Nephron progenitor cell (in vitro differentiated cells): Measurements from ENCODE around the gene SRGAP3.
A peak's percentile ranks its signal among the peaks of the same experiment; 100 is the strongest.

ENCODE experiments used
- DNase-seq: peaks from one replicate; pipeline ENCODE4 v3.0.0; 2021
- H3K27ac Mint-ChIP-seq: 2 replicates; pipeline ENCODE4 v1.8.0; 2021; ENCODE audit warnings: mild to moderate bottlenecking, moderate library complexity, mixed read lengths
- H3K27me3 Mint-ChIP-seq: 2 replicates; pipeline ENCODE4 v1.8.0; 2021; ENCODE audit warnings: mild to moderate bottlenecking, low read depth, mixed read lengths; ENCODE audit not compliant: poor library complexity
- H3K36me3 Mint-ChIP-seq: 2 replicates; pipeline ENCODE4 v1.8.0; 2021; ENCODE audit warnings: low read depth, mixed read lengths
- H3K4me1 Mint-ChIP-seq: 2 replicates; pipeline ENCODE4 v1.8.0; 2021; ENCODE audit warnings: mixed read lengths
- H3K4me3 Mint-ChIP-seq: 2 replicates; pipeline ENCODE4 v1.8.0; 2021; ENCODE audit warnings: mild to moderate bottlenecking, moderate library complexity, mixed read lengths
- H3K9me3 Mint-ChIP-seq: 2 replicates; pipeline ENCODE4 v1.8.0; 2021; ENCODE audit warnings: mild to moderate bottlenecking, moderate library complexity, mixed read lengths
- CTCF ChIP-seq: fragments of 200-600 bp; sonication (generic); IDR thresholded peaks from 2 replicates; pipeline ENCODE4 v1.5.0; 2021; ENCODE audit warnings: antibody characterized with exemption

The SRGAP3 gene

GRCh38 chr3:9135930-9136525 lies 113.4 kb downstream of the SRGAP3 start:
- peaks cover 12% of the 10 kb centered on the region for H3K9me3 Mint-ChIP-seq
- H3K27me3 Mint-ChIP-seq: peaks cover 13% of the 10 kb centered on the region
- H3K36me3 Mint-ChIP-seq: peaks cover 15% of the 10 kb centered on the region
- no peak for TF ChIP-seq CTCF
- DNase-seq: peak; percentile 79
- H3K4me3 Mint-ChIP-seq: peak overlapping the region; percentile 61
- H3K4me1 Mint-ChIP-seq: peaks cover 83% of the 10 kb centered on the region
- H3K27ac Mint-ChIP-seq: no peak overlapping the region

GRCh38 chr3:9135526-9135925 lies 113.9 kb downstream of the SRGAP3 start:
- Mint-ChIP-seq H3K4me1 (peaks cover 83% of the 10 kb centered on the region), H3K36me3 (peaks cover 15% of the 10 kb centered on the region), H3K27me3 (peaks cover 13% of the 10 kb centered on the region), H3K4me3 (peak overlapping the region; percentile 61), H3K9me3 (peaks cover 12% of the 10 kb centered on the region), H3K27ac (peak overlapping the region; percentile 39)
- TF ChIP-seq CTCF: no peak
- DNase-seq: no peak

- no peaks in the 10 kb centered on the region for H3K9me3 Mint-ChIP-seq
- H3K27ac Mint-ChIP-seq: no peak overlapping the region
- no peak for TF ChIP-seq CTCF
- peaks cover 13% of the 10 kb centered on the region for H3K27me3 Mint-ChIP-seq
- DNase-seq: no peak
- H3K4me1 Mint-ChIP-seq: peaks cover 81% of the 10 kb centered on the region
- no peak overlapping the region for H3K4me3 Mint-ChIP-seq
- H3K36me3 Mint-ChIP-seq: peaks cover 4% of the 10 kb centered on the region
Measured at GRCh38 chr3:9133656-9134055, 115.8 kb downstream of the SRGAP3 start.

GRCh38 chr3:9130345-9131305 lies 118.8 kb downstream of the SRGAP3 start:
- H3K4me3 Mint-ChIP-seq: no peak overlapping the region
- peaks cover 8% of the 10 kb centered on the region for H3K27me3 Mint-ChIP-seq
- TF ChIP-seq CTCF: no peak
- H3K36me3 Mint-ChIP-seq: peaks cover 4% of the 10 kb centered on the region
- no peak for DNase-seq
- H3K27ac Mint-ChIP-seq: no peak overlapping the region
- H3K9me3 Mint-ChIP-seq: no peaks in the 10 kb centered on the region
- H3K4me1 Mint-ChIP-seq: peaks cover 66% of the 10 kb centered on the region

- Mint-ChIP-seq H3K27ac (no peak overlapping the region), H3K9me3 (no peaks in the 10 kb centered on the region), H3K4me1 (peaks cover 66% of the 10 kb centered on the region), H3K27me3 (peaks cover 5% of the 10 kb centered on the region), H3K36me3 (no peaks in the 10 kb centered on the region), H3K4me3 (no peak overlapping the region)
- TF ChIP-seq CTCF: no peak
- DNase-seq: no peak
Measured at GRCh38 chr3:9129365-9129764, 120.1 kb downstream of the SRGAP3 start.
